Bladder microvascular endothelial cell (primary cell): ENCODE results near the gene IL9. TPM values are rescaled to one million over a fixed set of nuclear protein-coding genes. Genes with fewer than 3 reads are reported as not detected.

Experiments used
- total RNA-seq: library from RNA; depleted of rRNA; stranded (reverse); fragments of >200 nt; gene quantifications from 2 replicates; pipeline ENCODE4 v1.2.3, GENCODE V29; 2014

IL9 gene
- not detected in 2 replicates for total RNA-seq

GRCh38 chr5:135895474-135896006 is at the start of gene IL9:
TSS of gene IL9 (minus strand) at chr5:135895841. CDS start at chr5:135895816, 25 bp downstream.

Other genes with a start within 250 kb of the IL9 start
- not detected in 2 replicates for gene SLC25A48, start 61.2 kb downstream of the IL9 start, total RNA-seq
- not detected in 2 replicates for gene LECT2, start 59.1 kb upstream of the IL9 start, total RNA-seq
- gene TGFBI, start 133.1 kb upstream of the IL9 start, total RNA-seq, result 5.2 and 12.8 TPM in 2 replicates
- 23.3 and 39.6 TPM in 2 replicates for gene SMAD5, start 237.0 kb upstream of the IL9 start, total RNA-seq